CD4-positive, alpha-beta T cell treated with Interleukin-4 for 4 hours (primary cell): ENCODE results near the gene SNX3.

Experiments
- DNase-seq: peaks from one replicate; pipeline ENCODE4 v3.0.0-alpha.2; 2020

SNX3 gene

DNA sequence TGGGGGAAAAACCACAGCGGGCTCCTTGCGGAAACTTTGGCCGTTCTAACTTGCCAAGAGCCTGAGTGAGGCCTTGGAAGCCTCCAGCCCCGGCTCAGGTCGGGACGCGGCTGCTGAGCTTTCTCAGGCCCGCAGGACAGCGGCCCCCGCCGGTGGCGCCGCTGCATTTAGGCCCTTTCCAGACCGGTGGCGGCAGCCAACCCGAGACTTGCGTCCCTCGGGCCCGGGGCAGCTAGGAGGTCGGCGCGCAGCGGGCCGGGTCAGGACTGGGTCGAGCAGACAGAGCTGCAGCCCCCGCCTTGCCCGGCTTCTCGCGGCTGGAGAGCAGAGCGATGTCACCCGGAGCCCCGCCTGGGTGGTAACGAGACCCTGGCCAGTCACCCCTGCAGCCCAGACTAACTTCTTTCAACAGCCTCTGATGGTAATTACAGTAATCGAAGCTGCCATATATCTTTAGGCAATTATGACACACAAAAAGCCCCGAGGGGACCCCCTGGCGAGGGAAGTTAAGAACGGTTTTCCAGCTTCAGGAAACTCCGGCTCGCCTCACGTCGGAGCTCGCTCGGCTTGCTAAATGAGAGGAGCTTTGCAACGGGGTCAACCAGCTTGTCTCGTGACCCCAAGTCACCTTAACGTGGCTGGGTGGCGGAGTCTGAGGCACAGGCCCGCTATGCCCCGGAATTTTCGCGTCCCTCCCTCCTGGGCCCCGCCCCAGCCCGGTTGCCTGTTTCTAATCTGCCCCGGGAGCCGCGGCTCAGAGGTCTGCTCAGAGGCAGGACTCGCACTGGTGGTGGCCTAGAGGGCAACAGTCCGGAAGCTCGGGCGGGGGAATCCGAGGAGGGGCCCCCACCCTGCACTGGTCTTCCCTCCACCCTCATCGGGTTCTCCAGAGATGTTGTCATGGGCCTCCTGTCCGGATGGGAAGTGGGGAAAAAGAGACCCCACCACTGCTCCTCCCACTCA, 92.1 kb downstream of the SNX3 start:
- DNase-seq, result no peak

GRCh38 chr6:108168090-108168463, 92.8 kb downstream of the SNX3 start:
- no peak for DNase-seq

GRCh38 chr6:108167449-108168089, 93.3 kb downstream of the SNX3 start:
- DNase-seq, result no peak

DNA sequence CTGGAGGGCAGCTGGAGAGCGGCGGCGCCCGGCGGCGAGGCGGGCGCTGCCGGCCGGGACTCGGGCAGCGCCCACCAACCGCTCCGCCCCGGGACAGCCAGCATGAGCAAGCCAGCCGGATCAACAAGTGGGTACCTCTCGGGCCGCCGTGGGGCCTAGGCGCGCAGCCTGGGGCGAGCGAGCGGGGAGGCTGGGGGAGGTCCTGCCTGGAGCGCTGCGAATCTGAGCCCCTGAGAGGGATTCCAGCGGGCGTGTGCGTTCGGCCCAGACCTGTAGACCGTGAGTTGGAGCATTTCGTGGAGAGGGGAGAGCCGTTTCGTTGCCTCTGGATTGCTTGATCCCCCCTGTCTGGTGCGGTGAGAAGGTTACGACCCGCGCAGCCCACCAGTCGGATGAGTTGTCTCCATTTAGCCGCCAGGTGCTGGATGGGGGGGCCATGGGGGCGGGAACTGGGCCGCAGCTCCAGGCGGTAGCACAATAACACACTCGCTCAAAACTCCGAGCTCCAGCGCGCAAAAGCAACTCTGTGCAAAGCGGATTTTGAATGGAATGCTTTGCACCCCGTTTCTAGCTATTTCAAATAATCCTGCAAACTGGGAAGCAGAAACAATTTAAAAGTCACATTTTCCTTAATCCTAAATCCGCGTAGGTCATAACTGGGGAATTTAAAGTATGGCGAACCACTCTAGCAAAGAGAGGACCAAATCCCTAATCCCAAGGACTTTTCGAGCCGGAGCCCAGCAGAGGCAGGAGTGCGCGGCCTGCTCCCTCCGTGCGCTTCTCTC, 94.0 kb downstream of the SNX3 start:
- DNase-seq, result no peak

DNA sequence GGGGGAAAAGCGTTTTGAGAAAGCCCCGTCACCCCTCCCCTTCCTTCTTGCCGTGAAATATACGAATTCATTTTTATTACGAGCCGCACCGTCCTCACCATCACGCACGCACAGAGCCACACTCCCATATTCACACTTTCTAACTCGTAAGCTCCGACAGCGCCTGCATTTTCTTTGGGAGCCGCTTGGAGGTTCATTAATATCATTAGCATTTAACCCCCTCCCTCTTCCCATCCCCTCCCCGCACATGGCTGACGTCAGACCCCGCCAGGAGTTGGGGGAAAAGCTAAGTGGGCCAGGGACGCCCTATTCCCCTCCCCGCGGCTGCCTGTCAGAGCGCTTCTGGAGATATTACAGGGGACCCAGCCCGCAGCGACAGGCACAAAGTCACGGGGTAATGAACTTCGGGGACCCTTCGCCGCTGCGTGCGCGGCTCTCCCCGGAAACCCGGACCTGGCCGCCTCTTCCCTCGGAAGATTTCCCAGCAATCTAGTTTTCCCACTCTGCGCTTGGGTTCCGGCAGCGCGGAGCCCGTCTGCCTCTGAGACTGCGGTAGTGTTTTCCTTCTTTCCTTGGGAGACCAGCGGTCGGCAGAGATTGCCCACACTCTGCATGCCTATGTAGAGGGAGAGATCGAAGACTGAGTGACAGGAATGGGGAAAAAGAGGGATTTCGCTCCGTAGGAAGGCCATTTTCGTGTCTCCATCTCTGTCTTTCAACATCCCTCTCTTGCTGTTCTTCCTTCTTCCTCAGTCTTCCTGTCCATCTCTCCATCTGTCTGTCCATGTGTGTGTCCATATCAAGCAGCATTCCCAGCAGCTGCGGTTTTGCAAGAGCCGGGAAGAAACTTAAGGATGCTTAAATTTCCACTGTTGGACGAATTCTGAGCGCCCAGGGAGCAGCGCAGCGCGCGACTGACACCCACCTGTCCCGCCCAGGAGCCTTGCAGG, 94.9 kb downstream of the SNX3 start, which contains the start of gene NR2E1:
TSS of gene NR2E1 (plus strand) at position 309 of the 950 bp plus-strand sequence. CDS start 744 bp downstream, outside the sequence.
- DNase-seq, result no peak

GRCh38 chr6:108164815-108165706, 95.8 kb downstream of the SNX3 start:
- DNase-seq, result no peak

GRCh38 chr6:108164543-108164814, 96.4 kb downstream of the SNX3 start:
- no peak for DNase-seq

DNA sequence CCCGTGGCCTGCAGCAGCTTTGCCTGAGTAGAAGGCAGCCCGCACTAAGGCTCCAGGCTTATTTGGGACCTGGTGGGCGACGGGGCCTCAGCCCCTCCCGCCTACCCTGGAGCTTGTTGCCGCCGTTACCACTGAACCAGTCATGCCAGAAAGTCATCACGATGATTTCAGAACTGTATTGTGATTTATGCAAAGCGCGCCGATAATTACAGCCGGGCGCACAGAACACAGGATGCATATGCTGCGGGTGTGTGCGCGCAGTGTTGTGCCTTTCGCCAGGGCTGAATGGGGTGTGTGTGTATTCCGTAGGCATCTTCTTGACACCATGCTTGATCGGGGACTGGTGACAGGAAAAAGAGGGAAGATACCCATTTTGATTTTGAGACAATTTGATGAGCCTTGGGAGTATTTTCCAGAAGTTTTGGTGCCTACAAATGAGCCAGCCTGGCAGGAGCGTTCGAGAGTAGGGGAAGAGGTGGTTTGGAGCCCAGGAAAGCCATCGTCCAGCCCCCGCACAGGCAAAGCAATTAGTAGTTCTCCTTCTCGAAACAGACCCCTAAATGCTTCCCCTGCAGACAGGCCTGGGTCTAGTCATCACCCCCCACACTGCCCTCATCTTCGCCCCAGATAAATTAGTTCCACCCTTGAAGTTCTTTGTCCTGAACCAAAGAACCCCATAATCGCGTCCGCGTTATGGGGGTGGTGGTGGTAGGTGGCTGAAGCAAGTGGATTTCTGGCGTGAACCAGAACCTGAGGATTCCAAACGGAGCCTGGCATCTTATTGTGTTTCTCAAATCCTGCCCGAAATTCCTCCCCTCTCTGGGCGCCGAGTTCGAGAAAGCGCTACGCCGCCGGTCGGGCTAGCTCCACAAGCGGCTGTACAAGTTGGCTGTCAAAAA, 96.9 kb downstream of the SNX3 start:
- no peak for DNase-seq

- no peak for DNase-seq
These were observed 97.6 kb downstream of the SNX3 start for GRCh38 chr6:108163267-108163643.

DNA sequence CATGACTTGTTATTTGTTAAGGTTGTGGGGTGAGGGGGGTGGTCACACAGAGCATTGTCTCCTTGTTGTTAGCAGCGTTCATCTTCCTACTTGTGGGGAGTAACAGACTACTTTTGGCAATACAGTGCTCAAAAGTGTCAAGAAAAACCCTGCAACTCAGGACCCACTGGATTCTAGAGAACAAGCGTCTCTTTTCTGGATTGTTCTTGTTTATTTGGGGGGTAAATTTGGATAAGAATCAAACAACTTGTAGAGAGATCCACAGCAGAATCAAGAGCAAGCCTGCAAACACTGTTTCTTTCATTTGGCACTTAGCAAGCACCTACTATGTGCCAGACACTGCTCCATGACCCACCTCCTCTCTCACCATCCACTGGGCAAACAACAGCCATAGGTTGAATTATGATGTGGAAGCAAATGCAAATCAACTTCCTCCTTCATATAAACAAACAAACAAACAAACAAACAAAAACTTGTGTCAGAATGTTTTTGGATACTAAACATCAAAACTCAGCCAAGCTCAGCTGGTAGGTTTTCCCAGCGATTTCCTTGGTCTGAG, 99.0 kb downstream of the SNX3 start:
- no peak for DNase-seq
